LNCAP (cell line): ENCODE data around the gene HMGCR.

ENCODE experiments used
- CTCF ChIP-seq: fragments of 450-650 bp; IDR thresholded peaks from 2 replicates; pipeline ENCODE4 v1.5.1; 2017; ENCODE audit warnings: mild to moderate bottlenecking

Gene HMGCR

GRCh38 chr5:75338408-75338807, 1.4 kb downstream of the HMGCR start:
- TF ChIP-seq CTCF: no peak

GRCh38 chr5:75340714-75341478, 3.9 kb downstream of the HMGCR start:
- TF ChIP-seq CTCF: no peak

- TF ChIP-seq CTCF: no peak
These were observed 4.9 kb downstream of the HMGCR start for GRCh38 chr5:75341934-75342333.

GRCh38 chr5:75342836-75343235, 5.8 kb downstream of the HMGCR start:
- no peak for TF ChIP-seq CTCF

- no peak for TF ChIP-seq CTCF
These were observed 11.2 kb downstream of the HMGCR start for GRCh38 chr5:75348241-75348640.

GRCh38 chr5:75349663-75350062, 12.6 kb downstream of the HMGCR start:
- no peak for TF ChIP-seq CTCF

GRCh38 chr5:75351139-75351926, 14.3 kb downstream of the HMGCR start:
- no peak for TF ChIP-seq CTCF
